Measurements from ENCODE around the gene ATP9A.
"Not testable (repeated sequence)": the region's sequence is repeated elsewhere in the genome, so short reads cannot be mapped to it uniquely, and the experiment has no call there.

ATP9A gene

DNA sequence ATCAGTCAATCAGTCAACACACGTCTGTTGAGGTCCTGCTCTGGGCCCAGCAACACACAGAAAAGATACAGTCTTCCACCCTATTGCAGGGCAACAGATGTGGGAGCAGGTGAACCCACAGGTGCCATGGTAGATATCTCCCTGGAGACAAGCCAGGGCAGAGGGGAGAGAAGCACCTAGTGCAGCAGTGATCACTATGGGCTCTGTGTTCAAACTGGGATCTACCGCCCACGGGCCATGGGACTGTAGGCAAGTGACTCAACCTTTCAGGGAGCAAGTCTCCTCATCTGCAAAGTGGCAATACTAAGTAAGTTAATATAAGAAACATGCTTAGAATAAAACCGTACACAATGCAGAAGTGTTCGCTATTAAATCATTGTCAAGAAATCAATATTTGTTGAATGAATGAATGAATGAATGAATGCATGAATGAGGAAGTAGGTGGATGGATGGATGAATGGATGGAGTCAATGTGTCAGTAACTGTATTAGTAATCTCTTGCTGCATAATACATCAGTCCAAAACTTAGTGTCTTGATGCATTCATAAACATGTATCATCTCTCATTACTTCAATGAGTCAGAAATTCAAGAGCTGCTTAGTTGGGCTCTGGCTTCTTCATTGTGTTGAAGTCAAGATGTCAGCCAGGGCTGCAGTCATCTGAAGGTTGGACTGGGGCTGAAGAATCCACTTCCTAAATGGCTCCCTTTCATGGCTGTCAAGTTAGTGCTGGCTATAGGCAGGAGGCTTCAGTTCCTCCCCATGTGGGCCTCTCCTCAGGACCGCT is 193.7 kb downstream of the ATP9A start:
- no peak for DNase-seq (ENCODE audit: low read depth in 2 of 2)

DNA sequence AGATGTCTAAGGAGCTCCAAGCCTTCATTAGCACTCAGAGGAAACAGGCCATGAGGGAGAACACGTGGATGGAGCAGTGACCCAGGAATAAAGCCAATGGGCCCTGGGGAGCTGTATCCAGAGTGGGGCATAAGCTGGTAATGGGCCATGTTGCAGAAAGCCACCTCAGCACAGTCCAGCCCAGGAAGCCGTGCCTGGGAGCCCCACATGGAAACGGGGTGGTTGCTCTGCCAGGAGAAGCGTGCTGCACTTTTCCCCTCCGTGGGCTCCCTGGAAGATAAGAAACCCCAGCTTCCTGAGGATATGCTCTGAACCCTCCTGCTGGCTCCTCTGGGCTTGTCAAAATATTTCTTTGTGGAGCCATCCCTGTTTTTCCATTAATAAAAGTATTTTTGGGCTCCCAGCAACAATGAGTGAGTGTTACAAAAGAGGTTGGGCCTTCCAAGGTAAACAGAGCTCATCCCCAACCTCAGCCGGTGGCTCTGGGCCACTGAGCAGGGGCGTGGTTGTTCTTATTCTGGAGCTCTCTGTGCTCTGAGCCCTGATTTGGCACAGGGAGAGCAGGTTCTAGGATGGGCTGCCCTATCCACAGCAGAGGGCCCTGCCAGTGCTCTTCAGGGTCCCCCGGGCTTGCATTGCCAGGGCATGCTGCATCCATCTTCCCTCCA is 194.5 kb downstream of the ATP9A start:
- no peak for DNase-seq (ENCODE audit: low read depth in 2 of 2)

DNA sequence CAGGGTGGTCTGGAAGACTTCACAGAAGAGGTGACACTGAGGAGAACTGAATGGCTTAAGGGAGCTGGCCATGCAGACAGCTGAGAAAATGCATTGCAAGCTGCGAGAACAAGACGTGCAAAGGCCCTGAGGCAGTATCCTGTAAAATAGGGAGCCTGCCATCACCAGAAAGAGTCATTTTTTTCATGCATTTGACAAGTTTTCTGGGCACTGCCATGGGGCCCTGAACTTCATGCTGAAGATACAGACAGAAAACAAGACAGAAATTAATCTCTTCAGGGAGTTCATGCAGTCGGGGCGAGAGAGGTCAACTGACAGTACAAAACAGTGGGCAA is 196.8 kb downstream of the ATP9A start:
- DNase-seq (ENCODE audit: low read depth in 2 of 2), result no peak

- DNase-seq (ENCODE audit: low read depth in 2 of 2), result no peak
Measured at GRCh38 chr20:51570739-51571459, 197.3 kb downstream of the ATP9A start.

GRCh38 chr20:51569815-51570738 is 198.1 kb downstream of the ATP9A start:
- DNase-seq (ENCODE audit: low read depth in 2 of 2), result no peak

DNA sequence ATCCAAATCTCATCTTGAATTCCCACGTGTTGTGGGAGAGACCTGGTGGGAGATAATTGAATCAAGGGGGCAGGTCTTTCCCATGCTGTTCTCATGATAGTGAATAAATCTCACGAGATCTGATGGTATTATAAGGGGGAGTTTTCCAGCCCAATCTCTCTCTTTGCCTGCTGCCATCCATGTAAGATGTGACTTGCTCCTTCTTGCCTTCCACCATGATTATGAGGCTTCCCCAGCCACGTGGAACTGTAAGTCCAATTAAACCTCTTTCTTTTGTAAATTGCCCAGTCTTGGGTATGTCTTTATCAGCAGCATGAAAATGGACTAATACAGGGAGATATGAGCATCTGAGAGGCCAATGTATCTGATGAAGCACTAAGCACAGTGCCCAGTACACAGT is 199.7 kb downstream of the ATP9A start:
- not testable (repeated sequence) for DNase-seq (ENCODE audit: low read depth in 2 of 2)

DNA sequence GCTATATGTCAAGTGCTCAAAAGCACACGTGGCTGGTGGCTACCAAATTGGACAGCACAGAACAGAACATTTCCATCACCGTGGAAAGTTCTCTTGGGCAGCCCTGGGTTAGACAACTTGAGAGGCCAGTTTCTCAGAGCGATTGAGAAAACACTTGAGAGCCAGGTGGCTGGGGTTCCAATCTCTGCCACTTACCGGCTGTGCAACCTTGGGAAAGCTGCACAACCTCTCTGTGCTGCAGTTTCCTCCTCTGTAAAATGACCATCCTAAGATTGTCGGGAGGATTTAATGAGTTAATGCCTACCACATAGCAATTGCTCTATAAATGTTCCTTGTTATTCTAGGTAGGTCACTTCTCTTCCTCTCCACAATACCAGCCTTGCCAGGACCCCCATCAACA is 200.6 kb downstream of the ATP9A start:
- DNase-seq (ENCODE audit: low read depth in 2 of 2), result no peak

- DNase-seq (ENCODE audit: low read depth in 2 of 2), result no peak
Measured at GRCh38 chr20:51566594-51566993, 201.6 kb downstream of the ATP9A start.

- DNase-seq (ENCODE audit: low read depth in 2 of 2), result no peak
Measured at GRCh38 chr20:51565298-51566144, 202.7 kb downstream of the ATP9A start.

DNA sequence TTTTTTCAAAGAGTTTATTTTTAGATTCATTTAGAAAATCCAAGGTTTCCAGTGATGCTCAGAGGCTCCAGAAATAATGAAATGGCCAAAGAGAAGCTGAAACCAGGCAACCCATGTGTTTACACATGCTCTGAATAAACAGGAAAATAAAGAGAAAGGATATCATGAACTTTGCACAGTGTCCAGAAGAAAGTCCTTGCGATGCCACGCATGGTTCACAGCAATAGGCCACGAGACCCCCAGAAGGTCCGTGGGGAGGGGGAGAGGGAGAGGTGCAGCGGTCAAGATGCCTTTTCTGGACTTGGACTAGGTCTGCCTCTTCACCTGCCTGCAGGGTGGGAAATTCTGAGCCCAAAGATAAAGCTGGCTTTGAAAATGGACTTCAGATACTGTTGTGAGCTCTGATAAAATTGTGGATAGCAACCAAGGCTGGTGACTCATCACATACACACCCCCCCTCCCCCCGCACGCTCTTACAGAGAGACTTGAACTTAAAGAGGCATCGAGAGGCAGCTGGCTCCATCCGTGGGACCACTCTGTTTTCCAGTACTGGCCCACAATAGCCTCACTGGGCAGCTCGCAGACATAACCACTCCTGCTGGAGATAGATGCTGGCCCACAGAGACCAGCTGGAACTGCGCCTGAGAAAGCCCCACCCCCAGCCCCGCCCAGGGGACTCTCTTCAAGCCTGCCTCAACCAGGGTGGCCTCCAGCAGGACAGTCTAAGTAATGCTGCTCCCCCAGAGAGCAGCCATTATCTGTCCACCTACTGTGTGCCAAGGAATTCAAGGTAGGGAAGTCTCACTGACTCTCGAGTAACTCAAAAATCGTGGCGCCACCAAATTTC is 204.5 kb downstream of the ATP9A start:
- DNase-seq (ENCODE audit: low read depth in 2 of 2), result no peak

- DNase-seq (ENCODE audit: low read depth in 2 of 2), result no peak
Measured at GRCh38 chr20:51563174-51563485, 205.1 kb downstream of the ATP9A start.

DNA sequence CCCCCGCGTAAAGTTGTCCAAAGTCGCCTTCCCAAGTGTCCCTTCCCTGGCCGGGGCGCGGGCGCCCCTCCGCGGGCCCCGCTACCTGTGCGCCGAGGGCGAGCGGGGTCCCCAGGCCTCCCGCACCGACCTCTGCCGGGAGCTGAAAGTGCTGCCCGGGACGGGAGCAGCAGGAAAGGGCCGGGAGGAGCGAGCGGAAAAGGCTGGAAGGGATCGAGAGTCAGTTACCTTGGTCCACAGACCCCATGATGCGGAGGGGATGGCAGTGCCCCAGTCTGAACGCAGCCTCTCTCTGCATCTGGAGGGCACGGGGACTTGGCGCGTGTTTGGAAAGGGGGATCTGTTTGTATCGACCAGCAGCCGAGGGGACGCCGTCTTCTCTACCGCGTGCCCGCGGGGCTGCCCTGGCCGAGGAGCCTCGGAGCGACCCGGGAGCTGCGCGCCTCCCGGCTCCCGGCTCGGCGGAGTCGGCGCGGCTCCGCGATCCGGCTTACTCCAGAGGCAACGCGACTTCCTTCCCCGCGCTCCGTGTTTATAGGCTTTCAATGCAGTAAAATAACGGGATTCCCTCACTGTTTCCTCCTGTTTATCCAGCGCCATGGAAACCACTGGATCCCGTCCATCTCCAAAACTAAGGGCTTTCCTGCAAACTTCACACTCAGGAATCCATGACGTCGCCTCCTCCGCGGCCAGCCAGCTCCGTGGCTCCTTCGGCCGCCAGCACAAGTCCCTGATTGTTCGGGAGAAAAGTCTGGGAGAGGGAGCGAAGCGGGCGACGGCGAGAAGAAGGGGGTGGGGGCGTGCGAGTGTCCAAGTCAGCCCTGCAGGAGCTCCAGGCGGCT is 205.6 kb downstream of the ATP9A start:
- DNase-seq (ENCODE audit: low read depth in 2 of 2), result no peak

- no peak for DNase-seq (ENCODE audit: low read depth in 2 of 2)
Measured at GRCh38 chr20:51562027-51562331, 206.2 kb downstream of the ATP9A start.

- no peak for DNase-seq (ENCODE audit: low read depth in 2 of 2)
Measured at GRCh38 chr20:51560550-51561307, 207.5 kb downstream of the ATP9A start.

DNA sequence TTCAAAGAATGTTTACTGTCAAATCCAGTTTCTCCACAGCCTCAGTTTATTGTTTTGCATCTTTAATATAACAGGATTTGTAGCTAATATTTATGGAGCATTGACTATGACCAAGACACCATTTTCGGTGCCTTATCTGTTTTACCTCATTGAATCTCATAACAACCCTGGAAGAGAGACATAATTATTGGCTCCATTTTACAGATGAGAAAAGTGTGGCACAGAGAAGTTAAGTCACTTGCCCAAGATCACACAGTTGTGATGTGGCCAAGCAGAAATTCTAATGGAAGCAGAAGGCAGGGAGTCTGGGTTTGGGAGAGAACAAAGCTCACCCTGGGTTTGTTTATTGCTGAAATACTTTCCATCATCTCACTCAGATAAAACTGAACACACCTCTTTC is 208.1 kb downstream of the ATP9A start:
- no peak for DNase-seq (ENCODE audit: low read depth in 2 of 2)

DNA sequence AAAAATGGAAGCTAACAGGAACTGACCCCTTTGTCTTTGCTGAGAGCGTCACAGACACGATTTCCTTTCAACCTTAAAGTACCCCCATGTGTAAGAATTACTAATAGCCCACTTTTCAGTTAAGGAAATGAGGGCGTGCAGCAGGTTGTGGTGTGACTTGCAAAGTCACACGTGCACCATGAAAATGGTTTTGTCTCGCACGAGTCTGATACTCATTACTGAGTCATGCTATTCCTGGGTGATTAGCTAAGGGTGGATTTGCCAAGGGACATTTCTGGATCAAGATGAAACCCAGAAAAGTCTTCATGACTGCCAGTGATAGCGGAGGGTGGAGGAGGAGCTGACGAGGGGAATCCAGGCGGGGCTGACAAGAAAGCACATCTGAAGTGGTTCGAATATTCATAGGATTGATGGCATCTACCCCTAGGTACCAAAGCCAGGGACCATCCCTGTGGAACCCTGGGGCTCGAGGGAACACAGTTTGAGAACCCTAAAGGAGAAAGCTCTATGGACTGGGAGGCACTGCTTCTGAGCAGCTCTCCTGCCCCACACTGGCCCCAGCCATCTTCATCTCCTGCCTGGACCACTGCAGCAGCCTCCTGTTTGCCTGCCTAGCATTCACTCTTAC is 213.5 kb downstream of the ATP9A start:
- no peak for DNase-seq (ENCODE audit: low read depth in 2 of 2)

- DNase-seq (ENCODE audit: low read depth in 2 of 2), result no peak
Measured at GRCh38 chr20:51553897-51554486, 214.2 kb downstream of the ATP9A start.

DNA sequence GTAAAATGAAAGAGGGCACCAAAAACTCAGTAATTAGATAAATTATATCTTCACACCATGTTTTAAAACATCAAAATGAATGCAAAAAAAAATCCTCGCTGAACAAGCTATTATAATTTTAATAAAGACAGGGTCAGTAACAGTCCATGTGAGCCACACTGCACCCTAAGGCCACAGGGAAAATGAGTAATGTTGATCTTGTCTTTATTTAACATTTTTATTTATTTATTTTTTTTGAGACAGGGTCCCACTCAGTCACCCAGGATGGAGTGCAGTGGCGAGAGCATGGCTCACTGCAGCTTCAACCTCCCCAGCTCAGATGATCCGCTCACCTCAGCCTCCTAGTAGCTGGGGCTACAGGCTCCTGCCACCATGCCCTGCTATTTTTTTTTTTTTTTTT is 217.0 kb downstream of the ATP9A start:
- DNase-seq (ENCODE audit: low read depth in 2 of 2), result no peak
